Lower lobe of right lung (tissue), 2 donors: ENCODE measurements around the gene HOXA9. TPM values are rescaled to one million over a fixed set of nuclear protein-coding genes. Genes with fewer than 3 reads are reported as not detected.

Source experiments
- ATAC-seq, 2 donors: fragments of 200-7000 bp; cut with Tn5 transposase; one replicate each; pipeline ENCODE4 v1.9.1; 2020 to 2022; ENCODE audit warnings: mild to moderate bottlenecking in 2 of 2, moderate library complexity in 2 of 2
- DNase-seq: peaks from one replicate; pipeline ENCODE4 v3.0.0-alpha.2; 2020
- H3K27ac ChIP-seq: fragments of 200-600 bp; one replicate; pipeline ENCODE4 v1.8.0; 2022
- H3K27me3 ChIP-seq: fragments of 200-600 bp; one replicate; pipeline ENCODE4 v1.8.0; 2022; ENCODE audit warnings: low read depth
- H3K36me3 ChIP-seq: fragments of 200-600 bp; one replicate; pipeline ENCODE4 v1.8.0; 2022; ENCODE audit warnings: mild to moderate bottlenecking
- H3K4me1 ChIP-seq: fragments of 200-600 bp; one replicate; pipeline ENCODE4 v1.8.0; 2022
- H3K4me3 ChIP-seq: fragments of 200-600 bp; one replicate; pipeline ENCODE4 v1.8.0; 2022; ENCODE audit warnings: mild to moderate bottlenecking
- H3K9me3 ChIP-seq: fragments of 200-600 bp; one replicate; pipeline ENCODE4 v1.8.0; 2022
- intact Hi-C: fragments of 100-400 bp; cut with DNase I; formaldehyde crosslinking; loops from one replicate; pipeline ENCODE4 v1.11.0; 2022
- total RNA-seq: library from RNA; stranded (reverse); fragmentation: NEBNext Ultra II Directional; extraction: Animal tissue kit (Norgen Biotek cat#: 25700); gene quantifications from one replicate; pipeline ENCODE4 v1.2.1, GENCODE V29; 2021
- TF ChIP-seq, protein P1 (sequence below): fragments of 200-600 bp; IDR thresholded peaks from one replicate; pipeline ENCODE4 v1.8.0; 2022; ENCODE audit warnings: antibody characterized with exemption, mild to moderate bottlenecking
- donor health status: DM: no; HTN: yes; CAD: no; lungs with severe emphysema.

The HOXA9 gene
- total RNA-seq, 1 donor from 2014 or later, result 1.7 TPM

DNA sequence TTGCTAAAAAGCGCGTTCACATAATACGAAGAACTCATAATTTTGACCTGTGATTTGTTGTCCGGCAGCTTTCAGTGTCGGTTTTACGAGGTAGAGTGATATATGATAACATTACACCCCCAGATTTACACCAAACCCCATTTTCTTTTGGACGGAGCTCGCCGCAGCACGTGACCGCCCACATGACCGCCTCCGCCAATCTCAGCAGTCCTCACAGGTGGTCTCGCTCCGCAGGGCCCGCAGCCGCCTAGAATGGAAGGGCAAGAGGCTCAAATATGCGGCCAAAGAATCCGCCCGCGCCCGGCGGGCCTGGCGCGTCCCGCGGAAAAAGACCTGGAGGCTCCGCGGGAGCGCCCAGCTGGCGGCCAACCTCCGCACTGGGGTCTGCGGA lies 8.8 kb downstream of the HOXA9 start, which contains the start of gene HOXA7:
Gene HOXA7 (minus strand): TSS at position 168 of the 391 bp plus-strand sequence. CDS start 130 bp downstream, at position 38.
- DNase-seq, result no peak
- TF ChIP-seq, protein P1, sequence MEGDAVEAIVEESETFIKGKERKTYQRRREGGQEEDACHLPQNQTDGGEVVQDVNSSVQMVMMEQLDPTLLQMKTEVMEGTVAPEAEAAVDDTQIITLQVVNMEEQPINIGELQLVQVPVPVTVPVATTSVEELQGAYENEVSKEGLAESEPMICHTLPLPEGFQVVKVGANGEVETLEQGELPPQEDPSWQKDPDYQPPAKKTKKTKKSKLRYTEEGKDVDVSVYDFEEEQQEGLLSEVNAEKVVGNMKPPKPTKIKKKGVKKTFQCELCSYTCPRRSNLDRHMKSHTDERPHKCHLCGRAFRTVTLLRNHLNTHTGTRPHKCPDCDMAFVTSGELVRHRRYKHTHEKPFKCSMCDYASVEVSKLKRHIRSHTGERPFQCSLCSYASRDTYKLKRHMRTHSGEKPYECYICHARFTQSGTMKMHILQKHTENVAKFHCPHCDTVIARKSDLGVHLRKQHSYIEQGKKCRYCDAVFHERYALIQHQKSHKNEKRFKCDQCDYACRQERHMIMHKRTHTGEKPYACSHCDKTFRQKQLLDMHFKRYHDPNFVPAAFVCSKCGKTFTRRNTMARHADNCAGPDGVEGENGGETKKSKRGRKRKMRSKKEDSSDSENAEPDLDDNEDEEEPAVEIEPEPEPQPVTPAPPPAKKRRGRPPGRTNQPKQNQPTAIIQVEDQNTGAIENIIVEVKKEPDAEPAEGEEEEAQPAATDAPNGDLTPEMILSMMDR, result no peak
- peak in 1 of 2 donors; percentile 14 for ATAC-seq
- Histone ChIP-seq H3K27me3 (peaks cover 95% of the 10 kb centered on the region), H3K4me3 (peak within 1 kb of the TSS; percentile 60), H3K4me1 (peaks cover 56% of the 10 kb centered on the region), H3K27ac (peak within 1 kb of the TSS; percentile 81), H3K36me3 (no peaks in the 10 kb centered on the region), H3K9me3 (no peaks in the 10 kb centered on the region)
- intact Hi-C loops, result loop anchor here (10.0 kb wide), 1 partner anchor 782 kb away; no protein-coding TSS in a partner anchor

DNA sequence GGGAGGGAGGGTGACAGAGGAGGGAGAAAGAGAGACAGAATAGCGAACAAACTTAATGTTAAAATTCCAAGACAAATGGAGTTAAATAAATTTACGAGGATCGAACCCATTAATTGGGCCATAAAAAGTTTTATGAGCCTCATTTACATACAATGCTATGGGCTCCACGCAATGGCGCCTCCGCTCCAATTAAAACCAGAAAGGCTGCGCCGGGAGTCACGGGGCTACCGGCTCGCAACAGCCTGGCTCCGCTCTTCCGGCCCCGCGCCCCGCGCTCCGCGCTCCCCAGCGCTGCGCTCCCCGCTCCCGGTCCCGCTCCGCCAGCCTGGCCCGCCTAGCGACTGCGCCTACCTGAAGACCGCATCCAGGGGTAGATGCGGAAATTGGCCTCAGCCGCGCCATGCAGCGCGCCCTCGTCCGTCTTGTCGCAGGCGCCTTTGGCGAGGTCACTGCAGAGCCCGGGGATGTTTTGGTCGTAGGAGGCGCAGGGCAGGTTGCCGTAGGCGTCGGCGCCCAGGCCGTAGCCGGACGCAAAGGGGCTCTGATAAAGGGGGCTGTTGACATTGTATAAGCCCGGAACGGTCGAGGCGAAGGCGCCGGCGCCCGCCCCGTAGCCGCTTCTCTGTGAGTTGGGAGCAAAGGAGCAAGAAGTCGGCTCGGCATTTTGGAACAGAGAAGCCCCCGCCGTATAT lies 9.4 kb downstream of the HOXA9 start:
- TF ChIP-seq, protein P1, result no peak
- ATAC-seq, result peak in 1 of 2 donors; percentile 2
- peaks cover 57% of the 10 kb centered on the region for H3K4me1 ChIP-seq
- H3K27me3 ChIP-seq, result peaks cover 97% of the 10 kb centered on the region
- peak overlapping the region; percentile 81 for H3K27ac ChIP-seq
- DNase-seq, result no peak
- intact Hi-C loops, result loop anchor here (10.0 kb wide), 1 partner anchor 781 kb away; no protein-coding TSS in a partner anchor
- H3K4me3 ChIP-seq, result peak overlapping the region; percentile 60
- no peaks in the 10 kb centered on the region for H3K9me3 ChIP-seq
- no peaks in the 10 kb centered on the region for H3K36me3 ChIP-seq

- Histone ChIP-seq H3K36me3 (no peaks in the 10 kb centered on the region), H3K4me3 (peak overlapping the region; percentile 60), H3K9me3 (no peaks in the 10 kb centered on the region), H3K27ac (peak overlapping the region; percentile 81), H3K27me3 (peaks cover 94% of the 10 kb centered on the region), H3K4me1 (peaks cover 58% of the 10 kb centered on the region)
- ATAC-seq (no peak), DNase-seq (no peak)
- TF ChIP-seq, protein P1, result no peak
- intact Hi-C loops, result loop anchor here (10.0 kb wide), 1 partner anchor 780 kb away; no protein-coding TSS in a partner anchor
Measured at GRCh38 chr7:27154901-27155815, 10.2 kb downstream of the HOXA9 start.

DNA sequence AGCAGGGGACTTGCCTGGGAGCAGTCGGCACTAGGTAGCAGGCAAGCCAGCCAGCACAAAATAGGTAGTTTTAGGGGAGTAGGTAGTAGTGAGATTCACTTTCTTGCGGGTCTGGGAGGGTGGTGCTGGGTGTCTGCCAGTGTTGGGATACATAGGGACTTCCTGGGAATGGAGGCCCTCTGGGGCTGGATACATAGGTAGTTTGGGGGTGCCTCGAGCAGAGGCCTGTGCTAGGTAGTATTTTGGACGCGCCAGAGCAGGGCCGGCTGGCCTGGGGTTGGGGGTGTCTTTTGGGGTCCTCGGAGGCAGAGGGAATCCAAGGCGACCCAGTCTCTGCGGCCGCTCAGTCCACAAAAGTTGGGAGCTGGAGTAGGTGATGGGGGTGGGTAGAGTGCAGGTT lies 11.0 kb downstream of the HOXA9 start:
- no peaks in the 10 kb centered on the region for H3K9me3 ChIP-seq
- intact Hi-C loops, result loop anchor here (10.0 kb wide), 1 partner anchor 780 kb away; no protein-coding TSS in a partner anchor
- no peak overlapping the region for H3K4me3 ChIP-seq
- H3K4me1 ChIP-seq, result peaks cover 57% of the 10 kb centered on the region
- no peak for DNase-seq
- no peak for ATAC-seq
- TF ChIP-seq, protein P1, result no peak
- H3K27ac ChIP-seq, result no peak overlapping the region
- H3K36me3 ChIP-seq, result no peaks in the 10 kb centered on the region
- H3K27me3 ChIP-seq, result peaks cover 94% of the 10 kb centered on the region

- ATAC-seq (no peak), DNase-seq (no peak)
- peaks cover 62% of the 10 kb centered on the region for H3K4me1 ChIP-seq
- H3K27ac ChIP-seq, result no peak overlapping the region
- intact Hi-C loops, result loop anchor here (10.0 kb wide), 1 partner anchor 779 kb away; no protein-coding TSS in a partner anchor
- H3K27me3 ChIP-seq, result peaks cover 94% of the 10 kb centered on the region
- TF ChIP-seq, protein P1, result no peak
- H3K9me3 ChIP-seq, result no peaks in the 10 kb centered on the region
- H3K36me3 ChIP-seq, result no peaks in the 10 kb centered on the region
- H3K4me3 ChIP-seq, result no peak overlapping the region
Measured at GRCh38 chr7:27153526-27153925, 11.8 kb downstream of the HOXA9 start.
